T-cell (primary cell): Measurements from ENCODE around the gene CTDSP1. TPM values are rescaled to one million over a fixed set of nuclear protein-coding genes. Genes with fewer than 3 reads are reported as not detected.

ENCODE experiments used
- ATAC-seq, 4 experiments: fragments of 200-7000 bp in 3 of 4; fragments of 150-1000 bp in 1 of 4; cut with Tn5 transposase; replicated peaks in 1 of 4; 1 replicate in 3 of 4; 2 replicates in 1 of 4; pipeline ENCODE4 v1.10.0; 2021; ENCODE audit warnings: moderate library complexity in 3 of 4, mild to moderate bottlenecking in 2 of 4, moderate number of reproducible peaks in 1 of 4
- CTCF ChIA-PET, 2 donors: fragments of 300-600 bp; sonication (Branson Sonifier 250); formaldehyde crosslinking; loops; one replicate each; lab custom pipeline; 2022; ENCODE audit warnings: antibody characterized with exemption in 2 of 2; lab: Charles Lee
- POLR2A ChIA-PET, 2 donors: fragments of 300-600 bp; sonication (Branson Sonifier 250); formaldehyde crosslinking; loops; one replicate each; lab custom pipeline; 2022; ENCODE audit warnings: antibody characterized with exemption in 2 of 2; lab: Charles Lee
- DNase-seq, 35 experiments: peaks; one replicate each; pipeline versions ENCODE4 v3.0.0 to v3.0.0-alpha.2; 2013 to 2023
- H3K27ac ChIP-seq: one replicate; pipeline ENCODE4 v1.5.1; 2013; ENCODE audit warnings: low read length
- H3K27me3 ChIP-seq, 2 experiments: replicated peaks in 1 of 2; 1 replicate in 1 of 2; 2 replicates in 1 of 2; pipeline versions ENCODE4 v1.6.1 to v1.7.0; 2013; ENCODE audit warnings: low read length in 1 of 2, mixed read lengths in 1 of 2; ENCODE audit not compliant: control insufficient read depth in 2 of 2, insufficient read depth in 2 of 2; ENCODE audit errors: extremely low read depth in 1 of 2
- H3K36me3 ChIP-seq, 2 donors: 1 replicate in 1 of 2; 2 replicates in 1 of 2; pipeline versions ENCODE4 v1.6.1 to v1.7.0; 2013; ENCODE audit warnings: low read length in 1 of 2; ENCODE audit not compliant: control insufficient read depth in 2 of 2, insufficient read depth in 1 of 2; ENCODE audit errors: extremely low read depth in 1 of 2
- H3K4me1 ChIP-seq, 2 experiments: 1 replicate in 1 of 2; 2 replicates in 1 of 2; pipeline versions ENCODE4 v1.6.1 to v1.7.0; 2013; ENCODE audit warnings: low read length in 2 of 2, mixed read lengths in 1 of 2; ENCODE audit not compliant: insufficient read depth in 2 of 2, control insufficient read depth in 1 of 2; ENCODE audit errors: extremely low read depth in 1 of 2
- H3K4me3 ChIP-seq, 2 donors: 1 replicate in 1 of 2; 2 replicates in 1 of 2; pipeline versions ENCODE4 v1.5.1 to v1.7.0; 2013; ENCODE audit warnings: mild to moderate bottlenecking in 2 of 2, low read length in 1 of 2, moderate library complexity in 1 of 2; ENCODE audit not compliant: control insufficient read depth in 1 of 2; ENCODE audit errors: extremely low read depth in 1 of 2
- H3K9me3 ChIP-seq: 2 replicates; pipeline ENCODE4 v1.7.0; 2013
- H3K27ac Mint-ChIP-seq, 2 donors: one replicate each; pipeline ENCODE4 v1.8.0; 2020 to 2021; ENCODE audit warnings: mild to moderate bottlenecking in 2 of 2, mixed read lengths in 2 of 2
- H3K27me3 Mint-ChIP-seq, 2 donors: one replicate each; pipeline ENCODE4 v1.8.0; 2021 to 2022; ENCODE audit warnings: mixed read lengths in 2 of 2
- H3K36me3 Mint-ChIP-seq: one replicate; pipeline ENCODE4 v1.8.0; 2021; ENCODE audit warnings: mixed read lengths
- H3K4me1 Mint-ChIP-seq, 3 donors: one replicate each; pipeline ENCODE4 v1.8.0; 2020 to 2022; ENCODE audit warnings: mixed read lengths in 3 of 3, mild to moderate bottlenecking in 1 of 3
- H3K4me3 Mint-ChIP-seq, 3 donors: one replicate each; pipeline ENCODE4 v1.8.0; 2020 to 2022; ENCODE audit warnings: mild to moderate bottlenecking in 3 of 3, mixed read lengths in 3 of 3, moderate library complexity in 3 of 3
- H3K9me3 Mint-ChIP-seq, 3 donors: one replicate each; pipeline ENCODE4 v1.8.0; 2020 to 2022; ENCODE audit warnings: mixed read lengths in 3 of 3
- WGBS: methylation state at CpG from one replicate; pipeline ENCODE4 v1.1.5; 2013; ENCODE audit warnings: missing lambda C conversion rate; ENCODE audit not compliant: insufficient coverage; 5-methylcytosine and 5-hydroxymethylcytosine counted together
- total RNA-seq, 35 experiments: library from RNA in 6 of 35; stranded (reverse) in 6 of 35; fragments of 120-200 nt in 1 of 35; gene quantifications; one replicate each; pipeline versions ENCODE4 v1.2.1 to v1.2.4 and lab custom pipeline; 2013 to 2026

Gene CTDSP1
- total RNA-seq, 5 donors from 2014 or later (not counting 1 experiment from before 2014, with no cell fraction given) = 105 to 200 (median 195) TPM

DNA sequence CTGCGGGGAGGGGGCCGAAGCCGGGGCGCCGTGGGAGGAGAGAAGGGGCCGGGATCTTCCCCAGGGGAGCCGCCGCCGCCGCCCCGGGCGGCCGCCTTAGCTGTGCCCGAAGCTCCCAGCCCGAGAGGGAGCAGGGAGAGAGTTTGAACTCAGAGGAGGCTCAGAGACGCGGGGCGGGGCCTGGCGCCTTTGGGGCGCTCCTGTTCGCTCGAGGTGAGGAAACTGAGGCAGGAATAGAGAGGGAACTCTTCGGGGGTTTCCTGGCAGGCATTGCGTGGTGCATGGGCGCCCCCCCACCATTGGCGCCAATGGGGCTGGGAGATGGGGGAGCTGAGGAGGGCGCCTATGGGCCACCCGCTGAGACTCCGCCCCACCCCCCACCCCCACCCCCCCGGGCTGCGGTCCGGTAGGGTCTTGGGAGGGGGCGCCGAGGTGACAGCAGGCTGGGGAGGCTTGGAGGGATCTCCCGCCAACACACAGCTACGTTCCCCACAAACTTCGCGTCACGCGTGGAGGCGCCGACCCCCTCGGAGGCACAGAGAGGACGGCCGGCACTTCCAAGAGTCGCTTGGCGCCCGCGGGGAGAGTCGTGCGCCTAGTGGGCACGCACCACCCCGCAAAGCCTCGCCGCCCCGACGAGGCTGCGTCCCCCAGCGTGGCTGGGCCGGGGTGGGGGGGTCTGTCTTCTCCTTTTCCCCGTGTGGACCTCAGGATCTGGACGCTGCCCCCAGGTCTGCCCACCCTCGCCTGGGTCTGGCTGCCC, 680 bp downstream of the CTDSP1 start:
- H3K4me3 ChIP-seq = peak overlapping the region; percentile 78 to 98
- peak; percentile 0 to 4 (median 2) for ATAC-seq
- H3K9me3 ChIP-seq = no peaks in the 10 kb centered on the region
- Mint-ChIP-seq H3K4me1 (peaks cover 51 to 60% (median 59%) of the 10 kb centered on the region in 3 donors), H3K27ac (peak overlapping the region; percentile 89 to 90), H3K9me3 (no peaks in the 10 kb centered on the region), H3K36me3 (peaks cover 13% of the 10 kb centered on the region), H3K27me3 (no peaks in the 10 kb centered on the region), H3K4me3 (peak overlapping the region; percentile 91 to 93 (median 91))
- no peaks in the 10 kb centered on the region for H3K27me3 ChIP-seq
- ChIA-PET POLR2A (interaction anchor here (0.6 to 0.7 kb wide), 2 partner anchors 85 to 181 kb away, joined by 5 to 8 read pairs; no protein-coding TSS in a partner anchor), CTCF (interaction anchor here (0.5 to 0.6 kb wide), 2 partner anchors 105 to 447 kb away, joined by 3 read pairs; no protein-coding TSS in a partner anchor)
- WGBS = 2% methylated on average over 41 of the region's 63 CpGs
- DNase-seq = peak in 12 of 35 experiments; percentile 20 to 55 (median 42)
- H3K36me3 ChIP-seq = peaks cover 14 to 33% of the 10 kb centered on the region in 2 donors
- peak overlapping the region; percentile 73 for H3K27ac ChIP-seq
- peaks cover 19 to 85% of the 10 kb centered on the region in 2 experiments for H3K4me1 ChIP-seq

DNA sequence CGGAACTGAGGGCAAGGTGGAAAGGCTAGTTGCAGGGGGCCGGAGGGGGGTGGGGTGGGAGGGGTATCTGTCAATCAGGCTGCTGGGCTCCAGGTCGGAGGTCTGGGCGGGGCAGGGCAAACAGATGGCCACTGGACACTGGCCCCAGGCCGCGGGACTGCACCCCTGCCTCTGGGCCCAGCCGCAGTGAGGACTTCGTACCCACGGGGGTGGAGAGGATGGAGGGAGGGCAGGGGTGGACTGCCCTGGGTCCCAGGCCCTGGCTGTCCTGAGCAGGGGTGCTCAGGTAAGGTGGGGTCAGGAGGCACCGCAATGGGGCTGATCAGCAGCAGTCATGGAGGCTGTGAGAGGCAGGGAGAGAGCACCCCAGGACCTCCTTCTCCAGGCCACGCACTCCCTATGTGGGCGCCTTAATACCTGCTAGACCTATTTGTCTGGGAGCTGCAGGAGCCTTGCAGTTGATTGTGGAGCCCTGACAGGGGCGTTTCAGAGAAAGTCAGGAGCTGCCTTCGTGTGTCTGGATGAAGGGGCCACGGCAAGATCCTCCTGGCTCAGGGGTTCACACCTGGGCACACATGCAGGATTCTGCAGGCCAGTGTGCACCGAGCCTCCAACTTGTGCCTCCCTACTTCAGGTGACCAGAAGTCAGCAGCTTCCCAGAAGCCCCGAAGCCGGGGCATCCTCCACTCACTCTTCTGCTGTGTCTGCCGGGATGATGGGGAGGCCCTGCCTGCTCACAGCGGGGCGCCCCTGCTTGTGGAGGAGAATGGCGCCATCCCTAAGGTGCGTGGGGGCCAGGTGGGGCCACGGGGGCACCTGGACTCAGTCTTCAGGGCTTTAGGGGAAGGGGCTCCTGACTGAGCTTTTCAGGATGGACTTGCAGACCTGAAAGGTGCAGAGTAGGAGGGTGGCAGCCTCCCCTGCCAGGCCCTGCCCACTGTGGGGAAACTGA, 1.5 kb downstream of the CTDSP1 start:
- DNase-seq (peak in 2 of 35 experiments; percentile 12 to 16), ATAC-seq (no peak)
- Mint-ChIP-seq H3K36me3 (peaks cover 13% of the 10 kb centered on the region), H3K4me3 (peak overlapping the region; percentile 91 to 93 (median 91)), H3K27me3 (no peaks in the 10 kb centered on the region), H3K9me3 (no peaks in the 10 kb centered on the region), H3K4me1 (peaks cover 53 to 63% (median 58%) of the 10 kb centered on the region in 3 donors), H3K27ac (peak overlapping the region; percentile 84 to 87)
- H3K4me3 ChIP-seq = peak overlapping the region; percentile 64 to 98
- H3K9me3 ChIP-seq = no peaks in the 10 kb centered on the region
- no peaks in the 10 kb centered on the region for H3K27me3 ChIP-seq
- peaks cover 14 to 33% of the 10 kb centered on the region in 2 donors for H3K36me3 ChIP-seq
- H3K27ac ChIP-seq = peak overlapping the region; percentile 16
- ChIA-PET POLR2A (no interaction called here), CTCF (interaction anchor here in 1 of 2 donors (0.5 to 0.7 kb wide), 3 partner anchors 109 to 179 kb away, joined by 3 read pairs; no protein-coding TSS in a partner anchor)
- peaks cover 21 to 87% of the 10 kb centered on the region in 2 experiments for H3K4me1 ChIP-seq
- WGBS = 26% methylated on average over 12 of the region's 24 CpGs

GRCh38 chr2:218401890-218402289, 2.2 kb downstream of the CTDSP1 start:
- Histone ChIP-seq H3K4me3 (peak overlapping the region; percentile 64 to 98), H3K4me1 (peaks cover 21 to 86% of the 10 kb centered on the region in 2 experiments), H3K27ac (peak overlapping the region; percentile 16), H3K36me3 (peaks cover 14 to 33% of the 10 kb centered on the region in 2 donors), H3K9me3 (no peaks in the 10 kb centered on the region), H3K27me3 (no peaks in the 10 kb centered on the region)
- DNase-seq (no peak), ATAC-seq (no peak)
- H3K4me3 Mint-ChIP-seq = peak overlapping the region; percentile 91 to 93 (median 91)
- ChIA-PET POLR2A (no interaction called here), CTCF (interaction anchor here in 1 of 2 donors (0.5 to 0.7 kb wide), 3 partner anchors 109 to 575 kb away, joined by 3 to 4 read pairs (median 3); no protein-coding TSS in a partner anchor)
- H3K4me1 Mint-ChIP-seq = peaks cover 52 to 61% (median 55%) of the 10 kb centered on the region in 3 donors
- no peaks in the 10 kb centered on the region for H3K27me3 Mint-ChIP-seq
- H3K36me3 Mint-ChIP-seq = peaks cover 13% of the 10 kb centered on the region
- H3K9me3 Mint-ChIP-seq = no peaks in the 10 kb centered on the region
- H3K27ac Mint-ChIP-seq = peak overlapping the region; percentile 84 to 87
- WGBS = no CpG with 5 or more reads among the region's 9 CpGs

- H3K36me3 Mint-ChIP-seq = peaks cover 13% of the 10 kb centered on the region
- no peak for ATAC-seq
- no peaks in the 10 kb centered on the region for H3K27me3 ChIP-seq
- CTCF ChIA-PET = no interaction called here
- 88% methylated on average over 5 of the region's 8 CpGs for WGBS
- peaks cover 21 to 86% of the 10 kb centered on the region in 2 experiments for H3K4me1 ChIP-seq
- peaks cover 14 to 33% of the 10 kb centered on the region in 2 donors for H3K36me3 ChIP-seq
- H3K4me3 Mint-ChIP-seq = peak overlapping the region in 2 of 3 donors; percentile 21 to 32
- POLR2A ChIA-PET = interaction anchor here in 1 of 2 donors (0.9 kb wide), 1 partner anchor 116 kb away, joined by 4 read pairs; no protein-coding TSS in a partner anchor
- DNase-seq = no peak
- H3K27me3 Mint-ChIP-seq = no peaks in the 10 kb centered on the region
- peaks cover 50 to 60% (median 55%) of the 10 kb centered on the region in 3 donors for H3K4me1 Mint-ChIP-seq
- H3K27ac Mint-ChIP-seq = peak overlapping the region in 1 of 2 donors; percentile 43
- H3K9me3 ChIP-seq = no peaks in the 10 kb centered on the region
- H3K27ac ChIP-seq = no peak overlapping the region
- H3K9me3 Mint-ChIP-seq = no peaks in the 10 kb centered on the region
- H3K4me3 ChIP-seq = no peak overlapping the region
These were observed 2.8 kb downstream of the CTDSP1 start for GRCh38 chr2:218402491-218402901.

- Mint-ChIP-seq H3K4me3 (peak overlapping the region; percentile 29 to 32 (median 31)), H3K27ac (peak overlapping the region; percentile 44 to 84), H3K36me3 (peaks cover 13% of the 10 kb centered on the region), H3K27me3 (no peaks in the 10 kb centered on the region), H3K9me3 (no peaks in the 10 kb centered on the region), H3K4me1 (peaks cover 50 to 60% (median 55%) of the 10 kb centered on the region in 3 donors)
- Histone ChIP-seq H3K4me1 (peaks cover 20 to 86% of the 10 kb centered on the region in 2 experiments), H3K36me3 (peaks cover 14 to 33% of the 10 kb centered on the region in 2 donors), H3K27ac (no peak overlapping the region), H3K4me3 (no peak overlapping the region), H3K9me3 (no peaks in the 10 kb centered on the region), H3K27me3 (no peaks in the 10 kb centered on the region)
- WGBS = 87% methylated on average over 14 of the region's 26 CpGs
- ATAC-seq (no peak), DNase-seq (peak in 1 of 35 experiments; percentile 11)
- ChIA-PET CTCF (interaction anchor here in 1 of 2 donors (0.6 kb wide), 1 partner anchor 12 kb away, joined by 3 read pairs; no protein-coding TSS in a partner anchor), POLR2A (interaction anchor here in 1 of 2 donors (0.9 kb wide), 1 partner anchor 116 kb away, joined by 4 read pairs; no protein-coding TSS in a partner anchor)
These were observed 3.3 kb downstream of the CTDSP1 start for GRCh38 chr2:218402911-218403411.
